MCF 10A (cell line): ENCODE results near the gene FHIP2A. TPM values are rescaled to one million over a fixed set of nuclear protein-coding genes. Genes with fewer than 3 reads are reported as not detected.

Source experiments
- BruUV-seq: library from RNA; stranded (reverse); fragments of 400-500 nt; replicated peaks from 2 replicates; lab custom pipeline; 2021; lab: Mats Ljungman, UMichigan
- CTCF ChIA-PET: fragments of 300-600 bp; sonication (Branson Sonifier 250); formaldehyde crosslinking; extraction: SDS; loops from one replicate; lab custom pipeline; 2021; ENCODE audit warnings: antibody characterized with exemption, inconsistent platforms; lab: Yijun Ruan, JAX
- POLR2A ChIA-PET: fragments of 300-600, 350-650 bp; sonication (Branson Sonifier 250); formaldehyde crosslinking; extraction: SDS; loops from one replicate; lab custom pipeline; 2020; ENCODE audit warnings: antibody characterized with exemption, inconsistent platforms; lab: Yijun Ruan, JAX
- DNase-seq: peaks from one replicate; pipeline ENCODE4 v3.0.0-alpha.2; 2018; ENCODE audit not compliant: unreplicated experiment
- H3K27ac Mint-ChIP-seq: one replicate; pipeline ENCODE4 v1.8.0; 2022; ENCODE audit warnings: mild to moderate bottlenecking, low read depth, mixed read lengths; ENCODE audit not compliant: unreplicated experiment
- H3K27me3 Mint-ChIP-seq: one replicate; pipeline ENCODE4 v1.8.0; 2022; ENCODE audit warnings: mixed read lengths; ENCODE audit not compliant: insufficient read depth, unreplicated experiment
- H3K36me3 Mint-ChIP-seq: one replicate; pipeline ENCODE4 v1.8.0; 2022; ENCODE audit warnings: mild to moderate bottlenecking, moderate library complexity, mixed read lengths; ENCODE audit not compliant: insufficient read depth, unreplicated experiment
- H3K4me1 Mint-ChIP-seq: one replicate; pipeline ENCODE4 v1.8.0; 2022; ENCODE audit warnings: mixed read lengths; ENCODE audit not compliant: insufficient read depth, unreplicated experiment
- H3K4me3 Mint-ChIP-seq: one replicate; pipeline ENCODE4 v1.8.0; 2022; ENCODE audit warnings: mild to moderate bottlenecking, moderate library complexity, mixed read lengths; ENCODE audit not compliant: unreplicated experiment
- H3K9me3 Mint-ChIP-seq: one replicate; pipeline ENCODE4 v1.8.0; 2022; ENCODE audit warnings: mixed read lengths; ENCODE audit not compliant: unreplicated experiment
- CTCF ChIP-seq: fragments of 200-600 bp; IDR thresholded peaks from one replicate; pipeline ENCODE4 v1.8.0; 2022; ENCODE audit warnings: antibody characterized with exemption, mild to moderate bottlenecking; ENCODE audit not compliant: unreplicated experiment
- intact Hi-C: fragments of 100-400 bp; cut with micrococcal nuclease; formaldehyde crosslinking; loops from 2 replicates; pipeline ENCODE4 v1.14.1; 2022
- total RNA-seq: library from RNA; stranded (reverse); gene quantifications from 2 replicates; pipeline ENCODE4 v1.2.3, GENCODE V29; 2022

The FHIP2A gene
- total RNA-seq, 1 experiment from 2014 or later = 17.2 TPM

- H3K36me3 Mint-ChIP-seq = peaks cover 68% of the 10 kb centered on the region
- H3K4me1 Mint-ChIP-seq = peaks cover 13% of the 10 kb centered on the region
- no peaks in the 10 kb centered on the region for H3K9me3 Mint-ChIP-seq
- ChIA-PET CTCF (interaction anchor here (0.6 kb wide), 1 partner anchor 14 kb away, joined by 3 read pairs; no protein-coding TSS in a partner anchor), POLR2A (interaction anchor here (0.7 kb wide), 1 partner anchor 17 kb away, joined by 3 read pairs; no protein-coding TSS in a partner anchor)
- BruUV-seq = no TSS peak
- no peak overlapping the region for H3K27ac Mint-ChIP-seq
- H3K27me3 Mint-ChIP-seq = no peaks in the 10 kb centered on the region
- DNase-seq = no peak
- intact Hi-C loops = no loop called here
- H3K4me3 Mint-ChIP-seq = no peak overlapping the region
- TF ChIP-seq CTCF = no peak
Observed at GRCh38 chr10:114857922-114858629, 36.5 kb downstream of the FHIP2A start.

- intact Hi-C loops = no loop called here
- H3K27ac Mint-ChIP-seq = no peak overlapping the region
- no TSS peak for BruUV-seq
- peaks cover 13% of the 10 kb centered on the region for H3K4me1 Mint-ChIP-seq
- no peak overlapping the region for H3K4me3 Mint-ChIP-seq
- no peak for TF ChIP-seq CTCF
- POLR2A ChIA-PET = no interaction called here
- H3K9me3 Mint-ChIP-seq = no peaks in the 10 kb centered on the region
- peaks cover 64% of the 10 kb centered on the region for H3K36me3 Mint-ChIP-seq
- CTCF ChIA-PET = interaction anchor here (0.6 kb wide), 1 partner anchor 391 kb away, joined by 3 read pairs; no protein-coding TSS in a partner anchor
- H3K27me3 Mint-ChIP-seq = no peaks in the 10 kb centered on the region
- DNase-seq = no peak
Observed at GRCh38 chr10:114859222-114859621, 37.6 kb downstream of the FHIP2A start.

- no peak for TF ChIP-seq CTCF
- no TSS peak for BruUV-seq
- no peak for DNase-seq
- intact Hi-C loops = no loop called here
- no peak overlapping the region for H3K4me3 Mint-ChIP-seq
- ChIA-PET POLR2A (interaction anchor here (0.6 to 1.2 kb wide), 4 partner anchors 11 to 334 kb away, joined by 3 to 4 read pairs (median 3); partner anchors contain the start of gene TRUB1), CTCF (interaction anchor here (0.6 to 2.3 kb wide), 6 partner anchors 15 to 1016 kb away, joined by 3 to 11 read pairs (median 4); no protein-coding TSS in a partner anchor)
- H3K36me3 Mint-ChIP-seq = peaks cover 60% of the 10 kb centered on the region
- H3K9me3 Mint-ChIP-seq = no peaks in the 10 kb centered on the region
- no peak overlapping the region for H3K27ac Mint-ChIP-seq
- H3K4me1 Mint-ChIP-seq = no peaks in the 10 kb centered on the region
- no peaks in the 10 kb centered on the region for H3K27me3 Mint-ChIP-seq
Observed at GRCh38 chr10:114862456-114862855, 40.9 kb downstream of the FHIP2A start.

GRCh38 chr10:114867365-114867764 lies 45.8 kb downstream of the FHIP2A start:
- peak overlapping the region; percentile 78 for H3K27ac Mint-ChIP-seq
- intact Hi-C loops = no loop called here
- BruUV-seq = no TSS peak
- peaks cover 17% of the 10 kb centered on the region for H3K4me1 Mint-ChIP-seq
- peaks cover 29% of the 10 kb centered on the region for H3K36me3 Mint-ChIP-seq
- ChIA-PET CTCF (interaction anchor here (0.6 to 5.7 kb wide), 6 partner anchors 10 to 264 kb away, joined by 3 to 42 read pairs (median 6); no protein-coding TSS in a partner anchor), POLR2A (interaction anchor here (0.9 to 2.7 kb wide), 3 partner anchors 10 to 347 kb away, joined by 3 to 8 read pairs (median 6); partner anchors contain the start of gene FHIP2A)
- no peak for TF ChIP-seq CTCF
- H3K27me3 Mint-ChIP-seq = no peaks in the 10 kb centered on the region
- H3K4me3 Mint-ChIP-seq = no peak overlapping the region
- DNase-seq = no peak
- no peaks in the 10 kb centered on the region for H3K9me3 Mint-ChIP-seq
